Neural progenitor cell (in vitro differentiated cells): Measurements from ENCODE around the gene CTNNA3. TPM values are rescaled to one million over a fixed set of nuclear protein-coding genes. Genes with fewer than 3 reads are reported as not detected.

Source experiments
- DNase-seq: peaks from one replicate; pipeline ENCODE4 v3.0.0-alpha.2; 2016; ENCODE audit warnings: low spot score
- H2AFZ ChIP-seq: fragments of 200-600 bp; sonication (generic); replicated peaks from 2 replicates; pipeline ENCODE4 v1.6.1; 2016; ENCODE audit warnings: antibody characterized with exemption
- H3F3A ChIP-seq: fragments of 200-600 bp; sonication (generic); 2 replicates; pipeline ENCODE4 v1.6.1; 2016; ENCODE audit warnings: antibody characterized with exemption, low read depth
- H3K27ac ChIP-seq: fragments of 200-600 bp; sonication (generic); 2 replicates; pipeline ENCODE4 v1.5.1; 2016; ENCODE audit warnings: mild to moderate bottlenecking
- H3K27me3 ChIP-seq: fragments of 200-600 bp; sonication (generic); 2 replicates; pipeline ENCODE4 v1.6.1; 2016; ENCODE audit warnings: mild to moderate bottlenecking, moderate library complexity
- H3K36me3 ChIP-seq: fragments of 200-600 bp; sonication (generic); 2 replicates; pipeline ENCODE4 v1.5.1; 2016
- H3K4me1 ChIP-seq: fragments of 200-600 bp; sonication (generic); 2 replicates; pipeline ENCODE4 v1.6.1; 2016; ENCODE audit warnings: mixed run types
- H3K4me2 ChIP-seq: fragments of 200-600 bp; sonication (generic); 2 replicates; pipeline ENCODE4 v1.6.1; 2016
- H3K4me3 ChIP-seq: fragments of 200-600 bp; sonication (generic); 2 replicates; pipeline ENCODE4 v1.5.1; 2016
- H3K79me2 ChIP-seq: fragments of 200-600 bp; sonication (generic); 2 replicates; pipeline ENCODE4 v1.6.1; 2016; ENCODE audit warnings: low read depth
- H3K9ac ChIP-seq: fragments of 200-600 bp; sonication (generic); 2 replicates; pipeline ENCODE4 v1.6.1; 2016
- H3K9me3 ChIP-seq: fragments of 200-600 bp; sonication (generic); 2 replicates; pipeline ENCODE4 v1.5.1; 2016; ENCODE audit warnings: low read depth
- H4K20me1 ChIP-seq: fragments of 200-600 bp; sonication (generic); 2 replicates; pipeline ENCODE4 v1.6.1; 2016; ENCODE audit warnings: low read depth
- H3K27ac Mint-ChIP-seq: 3 replicates; pipeline ENCODE4 v1.8.0; 2021; ENCODE audit warnings: mixed read lengths
- H3K27me3 Mint-ChIP-seq: 2 replicates; pipeline ENCODE4 v1.8.0; 2022; ENCODE audit warnings: low read depth, mild to moderate bottlenecking, inconsistent platforms, moderate library complexity, mixed read lengths; ENCODE audit not compliant: insufficient read depth
- H3K36me3 Mint-ChIP-seq: 3 replicates; pipeline ENCODE4 v1.8.0; 2021; ENCODE audit warnings: mixed read lengths
- H3K4me1 Mint-ChIP-seq: 3 replicates; pipeline ENCODE4 v1.8.0; 2021; ENCODE audit warnings: mixed read lengths
- H3K4me3 Mint-ChIP-seq: 3 replicates; pipeline ENCODE4 v1.8.0; 2021; ENCODE audit warnings: mild to moderate bottlenecking, moderate library complexity, mixed read lengths
- H3K9me3 Mint-ChIP-seq: 3 replicates; pipeline ENCODE4 v1.8.0; 2020; ENCODE audit warnings: mixed read lengths
- CTCF ChIP-seq: fragments of 200-600 bp; sonication (generic); IDR thresholded peaks from 2 replicates; pipeline ENCODE4 v1.5.1; 2017; ENCODE audit warnings: antibody characterized with exemption, mild to moderate bottlenecking
- EZH2 ChIP-seq: fragments of 200-600 bp; sonication (generic); IDR thresholded peaks from 2 replicates; pipeline ENCODE4 v1.6.1; 2017; ENCODE audit warnings: antibody characterized with exemption, mild to moderate bottlenecking, moderate library complexity
- EZH2phosphoT487 ChIP-seq: fragments of 200-600 bp; sonication (generic); IDR thresholded peaks from 2 replicates; pipeline ENCODE4 v1.6.1; 2017; ENCODE audit warnings: antibody characterized with exemption
- total RNA-seq: library from RNA; depleted of rRNA; stranded (reverse); fragments of >200 nt; gene quantifications from 2 replicates; pipeline ENCODE4 v1.2.3, GENCODE V29; 2015; ENCODE audit warnings: low replicate concordance

The CTNNA3 gene
- total RNA-seq, 1 donor from 2014 or later: 12.9 TPM

DNA sequence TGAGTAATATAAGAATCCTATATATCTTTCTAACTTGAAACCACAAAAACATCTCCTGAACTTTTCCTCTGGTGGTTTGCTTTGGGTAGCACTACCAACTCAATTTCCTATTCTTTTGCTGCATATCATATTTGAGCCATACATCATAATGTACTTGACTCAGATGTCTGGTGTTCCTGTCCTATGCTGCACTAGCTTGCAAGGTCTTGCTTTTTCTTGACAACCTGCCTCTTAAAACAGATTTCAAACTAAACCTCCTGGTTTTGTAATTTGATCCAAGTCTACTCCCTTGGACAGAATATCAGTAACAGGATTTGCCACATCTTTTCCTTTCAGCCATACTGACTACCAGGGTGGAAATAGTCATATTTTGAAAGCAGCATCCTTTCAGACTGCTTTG is 1290.4 kb downstream of the CTNNA3 start:
- H3K27me3 ChIP-seq: no peaks in the 10 kb centered on the region
- Mint-ChIP-seq H3K27ac (no peak overlapping the region), H3K27me3 (no peaks in the 10 kb centered on the region), H3K9me3 (no peaks in the 10 kb centered on the region), H3K36me3 (no peaks in the 10 kb centered on the region), H3K4me3 (no peak overlapping the region), H3K4me1 (peaks cover 2% of the 10 kb centered on the region)
- H3K27ac ChIP-seq: no peak overlapping the region
- no peaks in the 10 kb centered on the region for H3K9me3 ChIP-seq
- H3K79me2 ChIP-seq: no peaks in the 10 kb centered on the region
- no peak overlapping the region for H3K9ac ChIP-seq
- H3K36me3 ChIP-seq: no peaks in the 10 kb centered on the region
- TF ChIP-seq EZH2phosphoT487 (no peak), EZH2 (no peak), CTCF (no peak)
- H3K4me2 ChIP-seq: no peak overlapping the region
- no peak overlapping the region for H2AFZ ChIP-seq
- H3K4me1 ChIP-seq: no peaks in the 10 kb centered on the region
- no peaks in the 10 kb centered on the region for H3F3A ChIP-seq
- DNase-seq: no peak
- no peaks in the 10 kb centered on the region for H4K20me1 ChIP-seq
- no peak overlapping the region for H3K4me3 ChIP-seq

DNA sequence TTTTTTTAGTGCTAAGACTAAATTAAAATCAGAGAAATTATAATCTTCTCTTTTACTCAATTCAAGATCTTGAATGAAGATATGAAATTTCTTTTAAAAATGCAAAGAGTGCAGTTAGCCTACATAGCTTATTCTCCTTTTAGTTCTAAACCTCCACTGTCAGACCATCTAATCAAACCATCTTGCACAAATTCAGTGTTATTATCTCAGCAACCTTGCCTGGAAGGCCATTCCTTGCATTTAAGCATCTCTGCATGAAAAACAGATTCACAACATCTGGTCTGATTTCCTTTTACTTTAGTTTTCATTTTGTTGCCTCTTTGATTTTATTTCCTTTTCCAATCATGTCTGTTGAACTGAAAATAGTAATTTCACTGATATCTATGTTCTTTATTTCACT is 1297.3 kb downstream of the CTNNA3 start:
- Mint-ChIP-seq H3K27me3 (no peaks in the 10 kb centered on the region), H3K4me3 (no peak overlapping the region), H3K36me3 (no peaks in the 10 kb centered on the region), H3K27ac (no peak overlapping the region), H3K9me3 (no peaks in the 10 kb centered on the region), H3K4me1 (no peaks in the 10 kb centered on the region)
- TF ChIP-seq EZH2phosphoT487 (no peak), CTCF (no peak), EZH2 (no peak)
- no peaks in the 10 kb centered on the region for H3K79me2 ChIP-seq
- no peak overlapping the region for H3K27ac ChIP-seq
- H3K4me3 ChIP-seq: no peak overlapping the region
- H3K9me3 ChIP-seq: no peaks in the 10 kb centered on the region
- no peaks in the 10 kb centered on the region for H3F3A ChIP-seq
- H3K4me1 ChIP-seq: no peaks in the 10 kb centered on the region
- no peak overlapping the region for H2AFZ ChIP-seq
- H3K4me2 ChIP-seq: no peak overlapping the region
- no peaks in the 10 kb centered on the region for H3K27me3 ChIP-seq
- no peak for DNase-seq
- no peaks in the 10 kb centered on the region for H4K20me1 ChIP-seq
- no peak overlapping the region for H3K9ac ChIP-seq
- H3K36me3 ChIP-seq: no peaks in the 10 kb centered on the region

GRCh38 chr10:66394342-66395063 is 1301.5 kb downstream of the CTNNA3 start:
- H3K27me3 ChIP-seq: no peaks in the 10 kb centered on the region
- no peak overlapping the region for H3K4me2 ChIP-seq
- H3K79me2 ChIP-seq: no peaks in the 10 kb centered on the region
- Mint-ChIP-seq H3K27me3 (no peaks in the 10 kb centered on the region), H3K9me3 (no peaks in the 10 kb centered on the region), H3K27ac (no peak overlapping the region), H3K4me1 (no peaks in the 10 kb centered on the region), H3K36me3 (no peaks in the 10 kb centered on the region), H3K4me3 (no peak overlapping the region)
- no peak overlapping the region for H3K9ac ChIP-seq
- TF ChIP-seq EZH2phosphoT487 (no peak), EZH2 (no peak), CTCF (no peak)
- DNase-seq: no peak
- H4K20me1 ChIP-seq: no peaks in the 10 kb centered on the region
- no peak overlapping the region for H2AFZ ChIP-seq
- H3K4me1 ChIP-seq: no peaks in the 10 kb centered on the region
- H3K4me3 ChIP-seq: no peak overlapping the region
- no peak overlapping the region for H3K27ac ChIP-seq
- H3K9me3 ChIP-seq: no peaks in the 10 kb centered on the region
- H3F3A ChIP-seq: no peaks in the 10 kb centered on the region
- H3K36me3 ChIP-seq: no peaks in the 10 kb centered on the region
